ENCODE measurements around the gene ZC3H13.

Gene ZC3H13

GRCh38 chr13:46062185-46062584 is 9.6 kb upstream of the ZC3H13 start:
- no peak for DNase-seq

GRCh38 chr13:46059405-46059804 is 6.9 kb upstream of the ZC3H13 start:
- DNase-seq = no peak

GRCh38 chr13:46058268-46058667 is 5.7 kb upstream of the ZC3H13 start:
- no peak for DNase-seq

- DNase-seq = no peak
These were observed 4.9 kb upstream of the ZC3H13 start for GRCh38 chr13:46057256-46058015.

GRCh38 chr13:46053162-46054012 is 841 bp upstream of the ZC3H13 start:
- DNase-seq = no peak

GRCh38 chr13:46051968-46052318 is 603 bp downstream of the ZC3H13 start:
- no peak for DNase-seq

GRCh38 chr13:46050771-46051170 is 1.8 kb downstream of the ZC3H13 start:
- DNase-seq = no peak

GRCh38 chr13:46045424-46045823 is 7.1 kb downstream of the ZC3H13 start:
- no peak for DNase-seq

GRCh38 chr13:46043647-46044046 is 8.9 kb downstream of the ZC3H13 start:
- no peak for DNase-seq

- no peak for DNase-seq
These were observed 11.1 kb downstream of the ZC3H13 start for GRCh38 chr13:46041419-46041839.

- DNase-seq = no peak
These were observed 11.8 kb downstream of the ZC3H13 start for GRCh38 chr13:46040763-46041162.

- no peak for DNase-seq
These were observed 12.9 kb downstream of the ZC3H13 start for GRCh38 chr13:46039411-46040182.

- no peak for DNase-seq
These were observed 14.2 kb downstream of the ZC3H13 start for GRCh38 chr13:46038296-46038695.

- peak; percentile 11 for DNase-seq
These were observed 17.5 kb downstream of the ZC3H13 start for GRCh38 chr13:46035066-46035465.

GRCh38 chr13:46032341-46032740 is 20.2 kb downstream of the ZC3H13 start:
- DNase-seq = no peak

GRCh38 chr13:46031581-46032263 is 20.8 kb downstream of the ZC3H13 start:
- DNase-seq = no peak

- DNase-seq = no peak
These were observed 27.4 kb downstream of the ZC3H13 start for GRCh38 chr13:46025157-46025556.

- no peak for DNase-seq
These were observed 30.1 kb downstream of the ZC3H13 start for GRCh38 chr13:46022481-46022880.

GRCh38 chr13:46016216-46016615 is 36.3 kb downstream of the ZC3H13 start:
- no peak for DNase-seq

GRCh38 chr13:46015366-46015765 is 37.2 kb downstream of the ZC3H13 start:
- DNase-seq = no peak

- DNase-seq = no peak
These were observed 40.1 kb downstream of the ZC3H13 start for GRCh38 chr13:46012404-46012803.

- no peak for DNase-seq
These were observed 42.4 kb downstream of the ZC3H13 start for GRCh38 chr13:46010148-46010547.

- no peak for DNase-seq
These were observed 43.9 kb downstream of the ZC3H13 start for GRCh38 chr13:46008631-46009030.

Data from NCI-H774 (cell line).